EH (cell line): Measurements from ENCODE around the gene TRIM58.

ENCODE experiments used
- DNase-seq: peaks from one replicate; pipeline ENCODE4 v3.0.0-alpha.2; 2015; ENCODE audit warnings: low read depth

The TRIM58 gene

GRCh38 chr1:247884797-247885413, 27.9 kb downstream of the TRIM58 start:
- DNase-seq = no peak

- DNase-seq = no peak
Measured at GRCh38 chr1:247895163-247895637, 38.2 kb downstream of the TRIM58 start, which contains the start of gene OR2W3. Gene OR2W3, plus strand, starts transcription at chr1:247895587. Its CDS starts 0 bp downstream, at chr1:247895587.

- no peak for DNase-seq
Measured at GRCh38 chr1:247895976-247896375, 39.0 kb downstream of the TRIM58 start.

- DNase-seq = no peak
Measured at GRCh38 chr1:247904122-247904521, 47.1 kb downstream of the TRIM58 start.

DNA sequence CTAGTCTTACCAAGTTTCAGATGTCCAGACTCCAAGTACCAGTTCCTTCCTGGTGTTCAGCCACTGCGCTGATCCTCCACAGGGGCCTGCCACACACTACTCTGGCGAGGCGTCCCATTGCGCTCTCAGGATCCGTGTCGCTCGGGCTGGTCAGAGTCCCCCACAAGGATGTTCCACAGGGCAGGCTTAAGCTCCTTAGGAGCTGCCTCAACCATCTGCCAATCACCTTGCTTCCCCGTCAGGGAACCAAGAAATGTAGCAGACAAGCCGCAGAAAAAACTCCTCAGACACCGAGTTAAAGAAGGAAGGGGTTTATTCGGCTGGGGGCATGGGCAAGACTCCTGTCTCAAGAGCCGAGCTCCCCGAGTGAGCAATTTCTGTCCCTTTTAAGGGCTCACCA, 48.2 kb downstream of the TRIM58 start:
- no peak for DNase-seq

DNA sequence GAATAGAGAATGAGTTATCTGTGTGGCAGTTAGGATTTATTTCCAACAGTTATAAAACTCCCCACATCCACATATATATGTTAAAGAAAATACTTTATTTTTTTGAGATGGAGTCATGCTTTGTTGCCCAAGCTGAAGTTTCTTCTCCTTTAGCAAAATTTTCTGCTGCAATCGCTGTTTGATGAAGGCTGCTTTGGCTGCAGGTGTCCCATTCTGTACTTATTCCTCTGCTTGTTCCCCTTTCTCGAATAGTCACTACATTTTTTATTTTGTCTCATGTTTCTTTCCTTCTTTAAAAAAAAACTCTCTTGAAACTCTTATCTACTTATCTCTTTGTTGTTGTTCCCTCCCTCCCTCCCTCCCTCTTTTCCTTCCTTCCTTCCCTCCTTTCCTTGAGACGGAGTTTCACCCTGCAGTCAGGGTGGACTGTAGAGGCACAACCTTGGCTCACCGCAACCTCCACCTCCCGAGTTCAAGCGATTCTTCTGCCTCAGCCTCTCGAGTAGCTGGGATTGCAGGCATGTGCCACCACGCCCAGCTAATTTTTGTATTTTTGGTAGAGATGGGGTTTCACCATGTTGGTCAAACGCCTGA, 49.0 kb downstream of the TRIM58 start:
- no peak for DNase-seq

- DNase-seq = peak; percentile 3
Measured at GRCh38 chr1:247906504-247907047, 49.6 kb downstream of the TRIM58 start.

DNA sequence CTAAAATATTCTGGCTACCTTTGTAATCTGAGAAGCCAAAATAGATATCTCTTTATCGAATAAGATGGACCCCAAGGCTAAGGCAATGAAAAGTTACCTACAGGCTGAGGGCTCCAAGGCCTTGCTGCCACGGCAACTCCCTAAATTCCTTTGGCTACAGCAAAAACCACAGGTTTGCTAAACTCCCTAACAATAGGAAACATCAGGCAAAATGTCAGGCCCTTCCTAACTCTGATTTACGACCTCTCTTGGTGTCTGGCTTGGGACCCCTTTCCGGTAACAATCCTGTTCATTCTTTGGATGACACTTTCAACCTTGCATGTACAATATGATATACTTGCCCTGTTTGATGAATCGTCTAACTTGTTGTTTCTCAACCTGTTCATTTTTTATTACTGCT, 51.8 kb downstream of the TRIM58 start:
- no peak for DNase-seq

DNA sequence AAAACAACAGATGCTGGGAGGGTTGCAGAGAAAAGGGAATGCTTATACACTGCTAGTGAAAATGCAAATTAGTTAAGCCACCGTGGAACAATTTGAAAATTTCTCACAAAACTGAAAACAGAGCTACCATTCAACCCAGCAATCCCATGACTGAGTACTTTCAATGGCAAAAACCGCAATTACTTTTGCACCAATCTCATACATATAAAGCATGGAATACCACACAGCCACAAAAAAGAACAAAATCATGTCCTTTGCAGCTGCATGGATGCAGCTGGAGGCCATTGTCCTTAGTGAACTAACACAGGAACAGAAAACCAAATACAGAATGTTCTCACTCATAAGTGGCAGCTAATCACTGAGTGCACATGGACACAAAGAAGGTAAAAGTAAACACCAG, 56.8 kb downstream of the TRIM58 start:
- DNase-seq = no peak

GRCh38 chr1:247914941-247915662, 58.1 kb downstream of the TRIM58 start:
- no peak for DNase-seq

GRCh38 chr1:247919952-247920351, 63.0 kb downstream of the TRIM58 start, which contains the start of gene OR2T8:
Gene OR2T8, plus strand, starts transcription at chr1:247920252. Its CDS starts 766 bp downstream, at chr1:247921018.
- DNase-seq = no peak

DNA sequence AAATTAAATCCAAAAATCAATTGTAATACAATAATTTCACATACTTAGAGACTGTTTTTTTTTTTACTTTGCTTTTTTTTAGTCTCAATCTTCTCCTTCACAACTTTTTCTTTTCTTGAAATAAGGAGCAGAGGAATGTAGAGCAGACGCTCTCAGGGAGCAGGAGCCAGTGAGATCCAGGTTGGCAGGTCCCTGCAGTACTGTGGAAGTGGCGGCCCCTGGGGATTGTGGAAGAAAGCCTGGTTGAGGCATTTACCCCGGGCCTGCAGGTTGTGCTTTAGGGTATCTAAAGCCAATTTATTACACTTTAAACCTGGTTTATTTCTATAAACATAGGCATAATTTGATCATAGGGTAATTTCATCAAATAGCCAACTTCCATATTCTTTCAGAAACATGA, 67.0 kb downstream of the TRIM58 start:
- no peak for DNase-seq

DNA sequence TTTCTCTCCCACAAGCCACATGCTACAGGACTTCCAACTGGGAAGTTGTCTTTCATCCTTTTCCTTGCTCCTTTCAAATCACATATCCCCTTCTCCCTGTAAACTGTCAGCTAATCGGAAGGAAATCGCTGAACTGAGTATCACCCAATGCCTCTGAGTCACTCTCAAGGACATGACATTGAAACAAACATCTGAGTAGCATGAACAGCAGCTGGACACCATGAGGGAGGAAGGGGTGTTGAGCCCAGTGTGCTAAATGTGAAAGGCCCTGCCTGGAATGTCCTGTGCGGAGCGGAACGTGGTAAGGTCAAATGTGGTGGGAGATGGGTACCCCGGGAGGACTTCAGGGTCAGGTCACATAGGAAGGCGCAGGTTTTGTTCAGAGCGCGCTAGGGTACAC, 67.9 kb downstream of the TRIM58 start, which contains the start of gene OR2AJ1:
TSS of gene OR2AJ1 (plus strand) at position 22 of the 400 bp plus-strand sequence. CDS start 8,880 bp downstream, outside the sequence.
- no peak for DNase-seq
